ENCODE data around the gene TTN.

- TF ChIP-seq FOXM1 (IDR thresholded peaks at IDR 0.05; ENCODE audit: borderline replicate concordance) = no peak
- TF ChIP-seq LEF1 (IDR thresholded peaks at IDR 0.05; ENCODE audit: borderline replicate concordance) = no peak
- no peak for TF ChIP-seq SUZ12 (IDR thresholded peaks at IDR 0.05)
- TF ChIP-seq FOXA1 (IDR thresholded peaks at IDR 0.05) = no peak
- no peak for TF ChIP-seq PKNOX1 (IDR thresholded peaks at IDR 0.05)
- TF ChIP-seq SP1 (IDR thresholded peaks at IDR 0.05) = no peak
- TF ChIP-seq HDGF (IDR thresholded peaks at IDR 0.05; ENCODE audit: borderline replicate concordance) = no peak
- no peak for TF ChIP-seq TARDBP (IDR thresholded peaks at IDR 0.05)
- TF ChIP-seq BHLHE40 (IDR thresholded peaks at IDR 0.05; ENCODE audit: borderline replicate concordance) = no peak
- TF ChIP-seq L3MBTL2 (conservative IDR thresholded peaks at IDR 0.05) = no peak
These were observed 117.4 kb downstream of the TTN start for GRCh38 chr2:178689808-178690207.
